Colonic mucosa (tissue), 4 donors: ENCODE results near the gene STAT5B. TPM values are rescaled to one million over a fixed set of nuclear protein-coding genes. Genes with fewer than 3 reads are reported as not detected.

Experiments
- DNase-seq: peaks from one replicate; pipeline ENCODE4 v3.0.0-alpha.2; 2020
- H3K27ac ChIP-seq: fragments of 200-600 bp; one replicate; pipeline ENCODE4 v1.8.0; 2021
- H3K27me3 ChIP-seq: fragments of 200-600 bp; one replicate; pipeline ENCODE4 v1.8.0; 2021
- H3K36me3 ChIP-seq: fragments of 200-600 bp; one replicate; pipeline ENCODE4 v1.8.0; 2021
- H3K4me1 ChIP-seq: fragments of 200-600 bp; one replicate; pipeline ENCODE4 v1.8.0; 2021; ENCODE audit warnings: mild to moderate bottlenecking
- H3K4me3 ChIP-seq: fragments of 200-600 bp; one replicate; pipeline ENCODE4 v1.8.0; 2021
- H3K9ac ChIP-seq, 2 donors: one replicate each; pipeline ENCODE4 v1.7.0; 2013; ENCODE audit warnings: control low read depth in 2 of 2, low read depth in 2 of 2, low read length in 2 of 2
- H3K9me3 ChIP-seq: fragments of 200-600 bp; one replicate; pipeline ENCODE4 v1.8.0; 2021
- intact Hi-C: fragments of 100-400 bp; cut with DNase I; formaldehyde crosslinking; loops from one replicate; pipeline ENCODE4 v1.14.1; 2022
- total RNA-seq, 2 donors: library from RNA; stranded (reverse); fragmentation: NEBNext Ultra II Directional in 1 of 2; extraction: Animal tissue kit (Norgen Biotek cat#: 25700) in 1 of 2; gene quantifications; one replicate each; pipeline ENCODE4 v1.2.1, GENCODE V29; 2021
- TF ChIP-seq, protein P1 (sequence below): fragments of 200-600 bp; IDR thresholded peaks from one replicate; pipeline ENCODE4 v1.8.0; 2022; ENCODE audit warnings: antibody characterized with exemption, mild to moderate bottlenecking
- donor health status: healthy.
- donor health status: DM: no; HTN: no; CAD: no.
- donor health status: DM: no; HTN: no; CAD: no.

The STAT5B gene
- total RNA-seq, 2 donors from 2014 or later = 29.3 to 38.4 TPM

DNA sequence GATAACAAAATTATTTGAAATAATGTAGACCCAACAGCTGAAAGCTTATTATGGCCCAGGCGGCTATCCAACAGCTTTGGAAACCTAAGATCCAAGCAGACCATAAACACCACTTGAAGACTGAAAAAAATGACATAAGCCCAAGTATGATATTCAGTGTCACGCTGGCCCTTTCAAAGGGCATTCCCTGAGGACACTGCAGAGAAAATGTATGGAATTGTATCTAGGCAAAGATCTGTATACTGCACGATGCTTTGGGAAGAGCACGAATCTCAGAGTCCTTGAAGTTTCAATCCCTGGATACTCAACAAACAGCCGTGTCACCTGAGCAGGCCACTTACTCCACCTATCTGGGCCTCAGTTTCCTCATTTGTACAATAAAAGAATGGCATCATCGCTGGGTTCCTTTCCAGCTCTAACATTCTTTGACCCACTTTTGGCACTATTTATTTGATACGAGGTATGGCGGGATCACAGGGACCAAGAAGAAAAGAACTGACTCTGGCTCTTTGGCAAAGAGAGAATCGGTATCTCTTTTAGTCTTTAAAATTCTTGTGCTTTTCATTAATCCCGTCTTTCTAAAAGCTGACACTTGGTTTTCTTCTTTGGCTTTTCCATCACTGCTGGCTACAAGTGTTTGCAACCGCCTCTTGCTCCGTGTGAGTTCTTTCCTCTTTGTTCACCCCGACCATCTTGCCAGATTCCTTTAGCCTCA lies 1.2 kb downstream of the STAT5B start:
- Histone ChIP-seq H3K27me3 (no peaks in the 10 kb centered on the region), H3K4me1 (peaks cover 7% of the 10 kb centered on the region), H3K36me3 (no peaks in the 10 kb centered on the region), H3K9me3 (no peaks in the 10 kb centered on the region), H3K27ac (peak overlapping the region; percentile 70), H3K9ac (peak overlapping the region; percentile 77 to 88), H3K4me3 (peak overlapping the region; percentile 65)
- DNase-seq = no peak
- TF ChIP-seq, protein P1, sequence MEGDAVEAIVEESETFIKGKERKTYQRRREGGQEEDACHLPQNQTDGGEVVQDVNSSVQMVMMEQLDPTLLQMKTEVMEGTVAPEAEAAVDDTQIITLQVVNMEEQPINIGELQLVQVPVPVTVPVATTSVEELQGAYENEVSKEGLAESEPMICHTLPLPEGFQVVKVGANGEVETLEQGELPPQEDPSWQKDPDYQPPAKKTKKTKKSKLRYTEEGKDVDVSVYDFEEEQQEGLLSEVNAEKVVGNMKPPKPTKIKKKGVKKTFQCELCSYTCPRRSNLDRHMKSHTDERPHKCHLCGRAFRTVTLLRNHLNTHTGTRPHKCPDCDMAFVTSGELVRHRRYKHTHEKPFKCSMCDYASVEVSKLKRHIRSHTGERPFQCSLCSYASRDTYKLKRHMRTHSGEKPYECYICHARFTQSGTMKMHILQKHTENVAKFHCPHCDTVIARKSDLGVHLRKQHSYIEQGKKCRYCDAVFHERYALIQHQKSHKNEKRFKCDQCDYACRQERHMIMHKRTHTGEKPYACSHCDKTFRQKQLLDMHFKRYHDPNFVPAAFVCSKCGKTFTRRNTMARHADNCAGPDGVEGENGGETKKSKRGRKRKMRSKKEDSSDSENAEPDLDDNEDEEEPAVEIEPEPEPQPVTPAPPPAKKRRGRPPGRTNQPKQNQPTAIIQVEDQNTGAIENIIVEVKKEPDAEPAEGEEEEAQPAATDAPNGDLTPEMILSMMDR = no peak
- intact Hi-C loops = no loop called here

DNA sequence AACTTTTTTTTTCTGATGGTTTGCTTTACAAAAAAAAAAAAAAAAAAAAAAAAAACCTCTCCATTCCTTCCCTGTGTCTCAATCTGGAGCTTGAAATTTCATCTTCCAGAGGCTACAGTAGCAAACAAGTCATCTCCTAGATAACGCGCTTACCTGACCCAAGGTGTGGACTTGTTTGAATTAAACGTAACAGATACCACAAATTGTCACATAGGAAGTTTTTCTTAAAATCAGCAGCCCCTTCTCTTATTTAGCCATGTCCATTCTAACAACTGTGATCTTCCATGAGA lies 2.0 kb downstream of the STAT5B start:
- TF ChIP-seq, protein P1 = no peak
- no peaks in the 10 kb centered on the region for H3K9me3 ChIP-seq
- intact Hi-C loops = no loop called here
- peaks cover 7% of the 10 kb centered on the region for H3K4me1 ChIP-seq
- H3K4me3 ChIP-seq = no peak overlapping the region
- no peaks in the 10 kb centered on the region for H3K27me3 ChIP-seq
- no peaks in the 10 kb centered on the region for H3K36me3 ChIP-seq
- DNase-seq = no peak
- H3K27ac ChIP-seq = no peak overlapping the region
- H3K9ac ChIP-seq = no peak overlapping the region

DNA sequence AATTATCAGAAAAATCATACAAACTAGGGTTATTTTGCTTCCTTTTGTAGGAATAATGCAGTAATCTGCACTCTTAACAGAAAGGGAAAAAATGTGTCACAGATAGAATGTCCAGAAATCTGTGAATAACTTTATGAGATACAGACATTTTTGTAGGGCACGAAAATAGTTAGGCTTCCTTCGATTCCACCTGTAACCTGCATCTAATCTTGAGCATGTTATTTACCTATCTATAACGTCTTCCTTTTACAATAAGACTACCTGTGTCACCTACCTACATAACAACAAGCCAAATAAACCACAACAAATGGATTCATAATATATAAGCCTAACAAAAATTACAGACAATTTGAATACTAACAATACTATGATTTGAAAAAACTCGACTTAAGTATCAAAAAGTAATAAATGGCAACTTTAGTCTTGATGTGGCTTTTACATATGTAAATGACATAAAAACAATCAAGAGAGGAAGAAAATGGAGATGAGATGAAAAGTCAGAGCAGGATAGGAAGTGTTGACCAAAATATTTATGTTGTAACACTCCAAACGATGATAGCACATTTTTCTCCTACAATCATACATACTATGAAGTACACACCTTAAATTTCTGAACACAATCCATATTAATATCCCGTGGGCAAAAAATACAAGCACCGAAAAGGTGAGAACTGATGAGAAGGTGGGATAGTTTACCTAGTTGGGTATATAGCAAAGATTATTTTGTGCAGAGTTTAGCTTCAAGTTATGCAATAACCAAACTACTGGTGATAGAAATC lies 2.5 kb downstream of the STAT5B start:
- Histone ChIP-seq H3K27me3 (no peaks in the 10 kb centered on the region), H3K36me3 (no peaks in the 10 kb centered on the region), H3K27ac (peak overlapping the region; percentile 3), H3K4me1 (peaks cover 7% of the 10 kb centered on the region), H3K9ac (no peak overlapping the region), H3K9me3 (no peaks in the 10 kb centered on the region), H3K4me3 (no peak overlapping the region)
- intact Hi-C loops = no loop called here
- DNase-seq = no peak
- TF ChIP-seq, protein P1 = no peak

DNA sequence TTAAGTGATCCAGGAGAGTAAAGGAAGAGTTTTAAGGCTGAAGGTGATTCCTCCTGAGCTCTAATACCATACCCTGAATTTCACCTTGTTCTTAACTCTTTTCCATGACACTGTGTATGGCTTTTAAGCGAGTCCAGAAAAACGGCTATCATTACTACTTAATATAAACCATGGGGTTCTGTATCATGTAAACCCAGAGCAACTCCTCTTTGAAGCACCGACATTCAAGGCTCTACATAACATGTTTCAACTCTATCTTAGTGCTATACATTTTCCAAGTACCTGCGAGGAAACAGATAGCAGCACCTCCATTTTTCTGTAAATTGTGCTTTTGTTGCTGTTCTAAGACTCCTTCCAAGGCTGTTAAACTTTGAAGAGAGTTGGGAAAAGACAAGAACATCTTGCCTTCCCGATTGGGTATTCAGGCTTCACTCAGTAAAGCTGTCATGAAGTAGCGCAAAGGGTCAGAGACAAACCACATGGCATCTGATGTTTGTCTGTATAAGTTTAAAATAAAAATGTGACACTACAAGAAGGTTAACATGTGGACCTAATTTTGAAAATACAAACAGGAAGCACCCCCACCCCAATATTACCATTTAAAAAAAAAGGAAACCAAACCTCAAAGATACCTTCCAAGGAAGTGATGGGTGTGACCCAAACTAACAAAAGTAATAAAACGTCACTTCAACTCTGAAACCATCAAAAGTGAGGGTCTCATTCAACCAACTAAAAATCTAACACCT lies 3.9 kb downstream of the STAT5B start:
- H3K36me3 ChIP-seq = no peaks in the 10 kb centered on the region
- no peak overlapping the region for H3K9ac ChIP-seq
- intact Hi-C loops = no loop called here
- no peaks in the 10 kb centered on the region for H3K27me3 ChIP-seq
- DNase-seq = no peak
- no peak overlapping the region for H3K27ac ChIP-seq
- H3K4me3 ChIP-seq = no peak overlapping the region
- no peaks in the 10 kb centered on the region for H3K9me3 ChIP-seq
- TF ChIP-seq, protein P1 = no peak
- peaks cover 7% of the 10 kb centered on the region for H3K4me1 ChIP-seq

DNA sequence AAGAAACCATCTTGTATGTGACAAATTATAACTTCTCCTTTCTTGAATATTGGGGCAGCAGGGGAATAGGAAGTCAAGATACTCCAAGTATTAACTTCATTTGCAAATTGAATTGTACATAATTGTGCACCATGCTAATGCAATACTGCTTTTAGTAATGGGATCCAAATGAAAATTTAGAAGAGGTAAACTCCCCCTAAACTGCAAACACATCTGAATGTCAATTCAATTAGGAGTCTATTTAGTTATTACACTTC lies 4.5 kb downstream of the STAT5B start:
- H3K4me1 ChIP-seq = peaks cover 7% of the 10 kb centered on the region
- TF ChIP-seq, protein P1 = no peak
- H3K9me3 ChIP-seq = no peaks in the 10 kb centered on the region
- no peak overlapping the region for H3K9ac ChIP-seq
- no peaks in the 10 kb centered on the region for H3K36me3 ChIP-seq
- no peak overlapping the region for H3K27ac ChIP-seq
- no peaks in the 10 kb centered on the region for H3K27me3 ChIP-seq
- DNase-seq = no peak
- H3K4me3 ChIP-seq = no peak overlapping the region
- intact Hi-C loops = no loop called here
